Lower leg skin (tissue), 3 donors: Measurements from ENCODE around the gene PEAK1.

ENCODE experiments used
- POLR2A ChIP-seq, 2 donors: fragments of 450-650 bp; IDR thresholded peaks; one replicate each; pipeline ENCODE4 v1.6.1; 2016 to 2017; ENCODE audit warnings: antibody characterized with exemption in 2 of 2, mild to moderate bottlenecking in 1 of 2, moderate library complexity in 1 of 2
- TF ChIP-seq, protein P1 (sequence below), 3 donors: fragments of 450-650 bp; IDR thresholded peaks; one replicate each; pipeline ENCODE4 v1.5.1; 2016; ENCODE audit warnings: antibody characterized with exemption in 3 of 3, mild to moderate bottlenecking in 3 of 3, moderate library complexity in 2 of 3

DNA sequence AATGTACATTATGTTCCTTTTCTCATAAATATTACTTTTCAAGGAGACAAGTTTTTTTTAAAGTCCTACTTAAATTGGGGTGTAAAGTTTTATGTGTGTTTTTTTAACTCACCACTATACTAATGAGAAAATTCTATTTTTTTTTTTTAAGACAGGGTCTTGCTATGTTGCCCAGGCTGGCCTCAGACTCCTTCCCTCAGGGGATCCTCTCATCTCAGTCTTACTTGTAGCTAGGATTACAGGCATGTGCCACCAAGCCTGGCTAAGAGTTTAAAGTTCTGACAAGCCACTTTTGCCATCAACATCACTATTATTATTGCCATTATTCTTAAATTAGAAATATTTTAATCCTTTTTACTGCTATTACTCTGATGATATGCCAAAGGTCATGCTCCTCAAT is 356.7 kb downstream of the PEAK1 start:
- TF ChIP-seq, protein P1, sequence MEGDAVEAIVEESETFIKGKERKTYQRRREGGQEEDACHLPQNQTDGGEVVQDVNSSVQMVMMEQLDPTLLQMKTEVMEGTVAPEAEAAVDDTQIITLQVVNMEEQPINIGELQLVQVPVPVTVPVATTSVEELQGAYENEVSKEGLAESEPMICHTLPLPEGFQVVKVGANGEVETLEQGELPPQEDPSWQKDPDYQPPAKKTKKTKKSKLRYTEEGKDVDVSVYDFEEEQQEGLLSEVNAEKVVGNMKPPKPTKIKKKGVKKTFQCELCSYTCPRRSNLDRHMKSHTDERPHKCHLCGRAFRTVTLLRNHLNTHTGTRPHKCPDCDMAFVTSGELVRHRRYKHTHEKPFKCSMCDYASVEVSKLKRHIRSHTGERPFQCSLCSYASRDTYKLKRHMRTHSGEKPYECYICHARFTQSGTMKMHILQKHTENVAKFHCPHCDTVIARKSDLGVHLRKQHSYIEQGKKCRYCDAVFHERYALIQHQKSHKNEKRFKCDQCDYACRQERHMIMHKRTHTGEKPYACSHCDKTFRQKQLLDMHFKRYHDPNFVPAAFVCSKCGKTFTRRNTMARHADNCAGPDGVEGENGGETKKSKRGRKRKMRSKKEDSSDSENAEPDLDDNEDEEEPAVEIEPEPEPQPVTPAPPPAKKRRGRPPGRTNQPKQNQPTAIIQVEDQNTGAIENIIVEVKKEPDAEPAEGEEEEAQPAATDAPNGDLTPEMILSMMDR (IDR thresholded peaks at IDR 0.05) = no peak
- no peak for TF ChIP-seq POLR2A (IDR thresholded peaks at IDR 0.05)
